Retinal pigment epithelial cell (primary cell): ENCODE measurements around the gene SLC36A4.
"Not testable (repeated sequence)": the region's sequence is repeated elsewhere in the genome, so short reads cannot be mapped to it uniquely, and the experiment has no call there.

Experiments
- DNase-seq: peaks from one replicate; pipeline ENCODE4 v3.0.0-alpha.2; 2010; ENCODE audit warnings: low read depth
- H3K4me3 ChIP-seq: 2 replicates; pipeline ENCODE4 v1.5.1; 2011; ENCODE audit warnings: mild to moderate bottlenecking, low read length, control low read depth, moderate library complexity
- TF ChIP-seq, protein P1 (sequence below): conservative IDR thresholded peaks from 2 replicates; pipeline ENCODE4 v1.5.1; 2011; ENCODE audit warnings: low read depth, low read length, control low read depth, inconsistent platforms

SLC36A4 gene

DNA sequence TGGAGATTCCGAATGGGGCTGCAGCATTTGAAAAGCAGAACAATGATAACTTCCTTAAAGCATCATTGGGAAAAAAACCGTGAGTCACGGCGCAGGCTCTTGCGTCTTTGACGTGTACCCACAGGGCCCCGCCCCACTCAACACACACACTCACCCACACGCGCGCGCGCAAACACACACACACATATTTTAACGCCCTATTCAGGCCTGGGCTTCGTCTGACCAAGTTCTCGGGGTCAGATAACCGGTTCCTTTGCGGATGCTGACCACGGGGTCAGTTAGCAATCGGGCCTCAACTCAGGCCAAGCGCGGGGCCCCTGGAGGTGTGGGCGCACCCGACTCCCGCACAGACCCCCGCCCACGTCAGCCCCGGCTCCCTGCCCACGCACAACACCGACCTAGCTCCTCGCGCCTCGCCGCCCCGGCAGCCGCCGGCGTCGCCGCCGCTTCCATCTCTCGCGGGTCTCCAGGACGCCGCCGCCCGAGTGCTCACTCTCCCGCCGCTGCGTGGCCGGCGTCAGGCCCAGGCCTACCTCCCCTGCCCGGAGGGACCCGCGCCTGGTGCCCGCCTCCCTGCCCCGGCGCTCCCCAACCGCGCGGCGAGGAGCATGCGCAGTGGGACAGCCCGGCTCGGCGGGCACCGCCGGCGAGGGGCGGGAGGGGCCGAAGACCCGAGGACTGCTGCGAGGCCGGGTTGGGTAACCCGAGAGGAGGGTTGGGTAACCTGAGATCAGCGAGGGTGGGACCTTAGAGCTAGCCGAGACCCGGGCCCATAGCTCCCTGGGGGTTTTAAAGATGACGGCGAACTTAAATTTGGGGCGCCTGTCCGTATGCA lies at the start of gene SLC36A4:
Gene SLC36A4, minus strand, starts transcription at position 612 of the 835 bp plus-strand sequence. Its CDS starts 159 bp downstream, at position 453.
- DNase-seq: peak; percentile 80
- TF ChIP-seq, protein P1, sequence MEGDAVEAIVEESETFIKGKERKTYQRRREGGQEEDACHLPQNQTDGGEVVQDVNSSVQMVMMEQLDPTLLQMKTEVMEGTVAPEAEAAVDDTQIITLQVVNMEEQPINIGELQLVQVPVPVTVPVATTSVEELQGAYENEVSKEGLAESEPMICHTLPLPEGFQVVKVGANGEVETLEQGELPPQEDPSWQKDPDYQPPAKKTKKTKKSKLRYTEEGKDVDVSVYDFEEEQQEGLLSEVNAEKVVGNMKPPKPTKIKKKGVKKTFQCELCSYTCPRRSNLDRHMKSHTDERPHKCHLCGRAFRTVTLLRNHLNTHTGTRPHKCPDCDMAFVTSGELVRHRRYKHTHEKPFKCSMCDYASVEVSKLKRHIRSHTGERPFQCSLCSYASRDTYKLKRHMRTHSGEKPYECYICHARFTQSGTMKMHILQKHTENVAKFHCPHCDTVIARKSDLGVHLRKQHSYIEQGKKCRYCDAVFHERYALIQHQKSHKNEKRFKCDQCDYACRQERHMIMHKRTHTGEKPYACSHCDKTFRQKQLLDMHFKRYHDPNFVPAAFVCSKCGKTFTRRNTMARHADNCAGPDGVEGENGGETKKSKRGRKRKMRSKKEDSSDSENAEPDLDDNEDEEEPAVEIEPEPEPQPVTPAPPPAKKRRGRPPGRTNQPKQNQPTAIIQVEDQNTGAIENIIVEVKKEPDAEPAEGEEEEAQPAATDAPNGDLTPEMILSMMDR: no peak
- H3K4me3 ChIP-seq: peak within 1 kb of the TSS; percentile 84

DNA sequence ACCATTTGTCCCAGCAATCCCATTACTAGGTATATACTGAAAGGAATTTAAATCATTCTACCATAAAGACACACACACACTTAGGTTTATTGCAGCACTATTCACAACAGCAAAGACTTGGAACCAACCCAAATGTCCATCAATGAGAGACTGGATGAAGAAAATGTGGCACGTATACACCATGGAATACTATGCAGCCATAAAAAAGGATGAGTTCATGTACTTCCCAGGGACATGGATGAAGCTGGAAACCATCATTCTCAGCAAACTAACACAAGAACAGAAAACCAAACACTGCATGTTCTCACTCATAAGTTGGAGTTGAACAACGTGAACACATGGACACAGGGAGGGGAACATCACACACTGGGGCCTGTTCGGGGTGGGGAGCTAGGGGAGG lies 49.0 kb upstream of the SLC36A4 start:
- DNase-seq, H3K4me3 ChIP-seq: not testable (repeated sequence)

DNA sequence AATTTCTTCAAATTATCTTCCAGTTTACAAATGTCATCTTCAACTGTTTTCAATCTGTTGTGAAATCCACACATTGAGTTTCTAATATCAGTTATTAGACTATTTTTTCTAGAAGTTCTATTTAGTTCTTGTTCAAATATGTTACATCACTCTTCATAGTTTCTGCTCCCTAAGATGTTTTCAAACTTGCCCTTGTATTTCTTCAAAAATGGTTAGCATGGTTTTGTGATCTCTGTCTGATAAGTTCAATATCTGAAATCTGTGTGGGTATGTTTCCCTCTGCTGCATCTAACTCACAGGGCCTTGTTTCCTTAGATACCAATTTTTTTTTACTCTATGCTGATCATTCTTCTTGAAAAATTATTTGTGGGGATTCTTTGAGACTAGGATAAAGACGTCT lies 46.2 kb upstream of the SLC36A4 start:
- DNase-seq: no peak
- TF ChIP-seq, protein P1: no peak
- H3K4me3 ChIP-seq: no peak overlapping the region

DNA sequence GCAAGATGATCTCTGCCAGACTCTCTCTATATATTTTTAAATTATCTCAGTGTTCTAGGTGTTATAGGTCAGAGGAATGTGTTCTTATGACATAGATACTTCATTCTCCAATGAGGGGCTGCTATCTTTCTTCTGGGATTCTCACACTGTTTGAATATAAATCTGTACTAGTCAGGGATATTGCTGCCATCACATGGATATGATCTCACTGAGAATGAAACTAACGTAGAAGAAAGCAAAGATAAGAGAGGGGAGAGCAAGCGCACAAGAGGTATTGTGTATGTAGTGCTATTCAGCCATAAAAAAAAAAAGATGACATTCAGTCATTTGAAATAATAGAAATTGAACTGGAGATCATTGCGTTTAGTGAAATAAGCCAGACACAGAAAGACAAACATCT lies 42.2 kb upstream of the SLC36A4 start:
- no peak for DNase-seq
- H3K4me3 ChIP-seq: no peak overlapping the region
- TF ChIP-seq, protein P1: no peak

DNA sequence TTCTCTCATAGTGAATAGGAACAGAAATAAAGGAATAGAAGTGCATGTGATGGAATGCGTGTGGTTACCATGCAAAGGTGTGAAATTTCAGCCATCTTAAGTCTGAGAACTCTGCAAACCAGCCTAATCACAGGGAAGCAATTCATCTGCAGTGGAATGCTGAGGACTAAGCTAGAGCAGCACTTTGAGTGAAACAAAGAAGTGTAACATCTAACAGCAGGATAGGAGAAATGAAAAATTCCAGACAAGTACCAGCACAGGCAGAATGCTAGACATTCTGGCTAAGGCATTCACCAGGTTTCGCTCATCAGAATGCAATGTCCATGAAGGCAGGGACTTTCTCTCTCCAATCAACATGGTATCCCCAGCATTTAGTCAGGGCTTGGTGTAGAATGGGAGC lies 41.2 kb upstream of the SLC36A4 start:
- TF ChIP-seq, protein P1: no peak
- no peak for DNase-seq

DNA sequence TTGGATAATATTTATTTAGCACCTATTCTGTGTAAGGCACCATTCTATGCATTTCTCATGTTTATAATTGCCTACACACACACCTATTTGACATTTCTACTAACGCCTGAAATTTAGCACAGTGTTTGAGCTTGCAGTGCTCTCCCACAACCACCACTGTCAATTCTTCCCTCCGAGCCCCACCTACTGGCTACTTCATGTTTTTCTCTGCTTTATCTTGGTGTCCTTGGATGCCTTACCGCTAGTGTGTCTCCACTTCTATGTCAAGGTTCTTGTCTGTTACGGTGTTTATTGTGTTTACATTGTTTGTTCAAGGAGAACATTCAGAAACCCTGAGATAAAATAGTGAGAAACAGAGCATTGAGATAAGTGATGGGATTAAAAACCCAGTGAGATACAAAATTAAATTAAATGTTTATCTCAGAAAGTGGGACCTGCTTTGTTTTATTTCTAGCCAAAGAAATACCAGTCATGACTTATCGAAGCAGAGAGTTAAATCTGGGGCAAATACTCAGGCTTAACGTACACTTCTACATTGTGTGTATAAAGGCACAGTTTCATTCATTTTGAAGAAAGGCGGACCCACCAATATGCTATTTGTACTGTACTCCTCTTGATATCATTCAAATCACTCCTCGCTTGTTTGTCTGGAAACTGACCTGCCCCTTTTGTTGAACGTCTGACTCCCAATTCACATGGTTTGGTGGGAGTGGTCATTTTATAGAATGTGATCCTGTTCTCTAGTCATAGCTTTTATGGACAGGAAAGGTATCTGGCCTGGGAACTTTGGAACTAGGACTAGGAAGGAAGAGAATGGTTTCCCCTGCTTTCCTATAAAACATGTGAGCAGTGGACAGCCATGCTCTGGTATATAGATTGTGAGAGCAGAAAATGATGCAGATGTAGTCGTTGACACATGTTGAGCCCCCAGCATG lies 39.2 kb upstream of the SLC36A4 start:
- no peak overlapping the region for H3K4me3 ChIP-seq
- TF ChIP-seq, protein P1: peak; percentile 59
- no peak for DNase-seq

More for the DNA sequence above, 41.2 kb upstream of the SLC36A4 start:
- H3K4me3 ChIP-seq: no peak overlapping the region

DNA sequence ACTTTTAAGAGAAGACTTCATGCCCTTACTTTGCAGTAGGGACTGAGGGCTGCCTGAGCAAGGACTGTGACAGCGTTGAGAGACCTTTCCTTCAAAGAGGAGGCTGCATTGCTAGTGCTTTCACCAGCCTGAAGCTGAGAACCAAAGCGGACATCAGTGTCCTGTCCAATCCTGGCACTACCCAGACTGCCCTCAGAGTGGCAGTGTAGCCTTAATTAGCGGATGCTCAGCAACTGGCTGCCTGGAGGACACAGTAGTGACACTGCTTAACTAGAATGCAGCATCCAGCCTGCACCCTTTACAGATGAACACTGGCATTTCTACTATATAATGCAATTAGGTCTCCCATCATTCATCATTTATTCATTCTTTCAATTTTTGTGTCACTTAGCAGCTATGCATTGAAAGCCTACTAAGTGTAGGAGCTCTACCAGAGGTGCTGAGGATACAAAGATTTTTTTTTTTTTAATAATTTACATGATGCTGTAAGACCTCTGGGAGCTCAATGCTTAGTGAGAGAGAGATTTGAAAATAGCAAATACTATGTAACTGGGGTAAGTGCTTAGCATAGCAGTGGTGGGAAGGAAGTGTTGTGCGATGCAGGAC lies 36.9 kb upstream of the SLC36A4 start:
- TF ChIP-seq, protein P1: peak; percentile 97
- DNase-seq: peak; percentile 30

More for the DNA sequence above, 36.9 kb upstream of the SLC36A4 start:
- H3K4me3 ChIP-seq: no peak overlapping the region
